PC-3 (cell line): ENCODE measurements around the gene PGS1. TPM values are rescaled to one million over a fixed set of nuclear protein-coding genes. Genes with fewer than 3 reads are reported as not detected.

Experiments
- ATAC-seq: fragments of 200-7000 bp; cut with Tn5 transposase; 2 replicates; pipeline ENCODE4 v1.9.1; 2020; ENCODE audit warnings: mild to moderate bottlenecking, moderate library complexity
- BruUV-seq: library from RNA; stranded (reverse); fragments of 400-500 nt; replicated peaks from 2 replicates; lab custom pipeline; 2021; lab: Mats Ljungman, UMichigan
- CTCF ChIA-PET: fragments of 300-600 bp; sonication (Branson Sonifier 250); formaldehyde crosslinking; loops from one replicate; lab custom pipeline; 2022; ENCODE audit warnings: antibody characterized with exemption; lab: Charles Lee
- POLR2A ChIA-PET: fragments of 300-600 bp; sonication (Branson Sonifier 250); formaldehyde crosslinking; loops from one replicate; lab custom pipeline; 2022; ENCODE audit warnings: antibody characterized with exemption; ENCODE audit not compliant: unreplicated experiment; lab: Charles Lee
- DNase-seq: peaks from one replicate; pipeline ENCODE4 v3.0.0-alpha.2; 2015
- H2AFZ ChIP-seq: fragments of 300-600 bp; sonication (generic); 2 replicates; pipeline ENCODE4 v1.6.0; 2016; ENCODE audit warnings: antibody characterized with exemption, low read length
- H3F3A ChIP-seq: fragments of 300-600 bp; sonication (generic); one replicate; pipeline ENCODE4 v1.6.0; 2017; ENCODE audit warnings: antibody characterized with exemption, low read length, control low read depth, mild to moderate bottlenecking; ENCODE audit not compliant: unreplicated experiment
- H3K27ac ChIP-seq: fragments of 300-600 bp; sonication (generic); 2 replicates; pipeline ENCODE4 v1.5.1; 2016; ENCODE audit warnings: mild to moderate bottlenecking, low read length
- H3K27me3 ChIP-seq: fragments of 300-600 bp; sonication (generic); 2 replicates; pipeline ENCODE4 v1.6.1; 2016; ENCODE audit warnings: low read length, mixed read lengths
- H3K36me3 ChIP-seq: fragments of 300-600 bp; sonication (generic); 2 replicates; pipeline ENCODE4 v1.6.1; 2016; ENCODE audit warnings: low read depth, mixed run types, low read length, mixed read lengths
- H3K4me1 ChIP-seq: fragments of 300-600 bp; sonication (generic); 2 replicates; pipeline ENCODE4 v1.5.1; 2016; ENCODE audit warnings: low read length; ENCODE audit not compliant: insufficient read depth
- H3K4me2 ChIP-seq: fragments of 300-600 bp; sonication (generic); 2 replicates; pipeline ENCODE4 v1.6.0; 2016; ENCODE audit warnings: low read length
- H3K4me3 ChIP-seq: fragments of 300-600 bp; sonication (generic); 2 replicates; pipeline ENCODE4 v1.5.1; 2016; ENCODE audit warnings: mild to moderate bottlenecking, low read length, mixed read lengths
- H3K79me2 ChIP-seq: fragments of 300-600 bp; sonication (generic); 2 replicates; pipeline ENCODE4 v1.6.1; 2017; ENCODE audit warnings: low read length, mixed read lengths
- H3K9ac ChIP-seq: fragments of 300-600 bp; sonication (generic); 2 replicates; pipeline ENCODE4 v1.6.0; 2016; ENCODE audit warnings: mild to moderate bottlenecking, low read length
- H3K9me2 ChIP-seq: fragments of 300-600 bp; sonication (generic); replicated peaks from 2 replicates; pipeline ENCODE4 v1.6.1; 2016; ENCODE audit warnings: mixed run types, low read length, mixed read lengths
- H3K9me3 ChIP-seq: fragments of 300-600 bp; sonication (generic); 2 replicates; pipeline ENCODE4 v1.6.1; 2016; ENCODE audit warnings: low read length, mixed read lengths
- H4K20me1 ChIP-seq: fragments of 300-600 bp; sonication (generic); 2 replicates; pipeline ENCODE4 v1.6.1; 2016; ENCODE audit warnings: low read length, mixed read lengths
- EZH2 ChIP-seq: fragments of 300-600 bp; sonication (generic); IDR thresholded peaks from one replicate; pipeline ENCODE4 v1.6.1; 2017; ENCODE audit warnings: antibody characterized with exemption, mild to moderate bottlenecking, low read length; ENCODE audit not compliant: unreplicated experiment
- EZH2phosphoT487 ChIP-seq: fragments of 300-600 bp; sonication (generic); IDR thresholded peaks from 2 replicates; pipeline ENCODE4 v1.6.1; 2018; ENCODE audit warnings: mild to moderate bottlenecking, antibody characterized with exemption, low read length, borderline replicate concordance
- intact Hi-C: fragments of 100-400 bp; cut with micrococcal nuclease; formaldehyde crosslinking; loops from 2 replicates; pipeline ENCODE4 v1.9.0; 2023
- total RNA-seq: library from RNA; depleted of rRNA; stranded (reverse); fragments of >200 nt; gene quantifications from 2 replicates; pipeline ENCODE4 v1.2.3, GENCODE V29; 2014
- TF ChIP-seq, protein P1 (sequence below): fragments of 300-600 bp; sonication (generic); conservative IDR thresholded peaks from 2 replicates; pipeline ENCODE4 v1.5.1; 2017; ENCODE audit warnings: antibody characterized with exemption, low read depth, mild to moderate bottlenecking, low read length

PGS1 gene
- total RNA-seq, 1 experiment from 2014 or later, result 47.0 TPM

GRCh38 chr17:78430892-78431691, 52.6 kb downstream of the PGS1 start:
- Histone ChIP-seq H3K9me2 (no peaks in the 10 kb centered on the region), H3K79me2 (no peaks in the 10 kb centered on the region), H4K20me1 (no peaks in the 10 kb centered on the region), H3F3A (no peaks in the 10 kb centered on the region), H3K27me3 (no peaks in the 10 kb centered on the region), H3K27ac (no peak overlapping the region), H3K4me1 (no peaks in the 10 kb centered on the region), H3K36me3 (peaks cover 13% of the 10 kb centered on the region; the same call in 1 of the 2 replicates), H3K9me3 (no peaks in the 10 kb centered on the region), H3K9ac (no peak overlapping the region), H3K4me2 (no peak overlapping the region), H3K4me3 (no peak overlapping the region), H2AFZ (no peak overlapping the region)
- intact Hi-C loops, result no loop called here
- ATAC-seq, result no peak
- no TSS peak for BruUV-seq
- ChIA-PET POLR2A (no interaction called here), CTCF (no interaction called here)
- TF ChIP-seq EZH2, result no peak
- DNase-seq, result no peak

DNA sequence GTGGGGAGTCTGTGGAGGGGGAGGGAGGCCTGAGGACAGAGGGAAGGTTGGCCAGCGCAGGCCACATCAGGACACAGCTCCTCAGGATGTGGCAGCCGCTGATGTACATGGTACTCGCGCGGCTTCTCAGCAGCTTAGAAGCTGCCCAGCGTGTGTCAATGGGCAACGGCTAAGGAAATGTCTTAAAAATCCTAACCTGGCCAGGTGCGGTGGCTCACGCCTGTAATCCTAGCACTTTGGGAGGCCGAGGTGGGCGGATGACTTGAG, 53.2 kb downstream of the PGS1 start:
- CTCF ChIA-PET, result interaction anchor here (0.7 kb wide), 1 partner anchor 35 kb away, joined by 3 read pairs; no protein-coding TSS in a partner anchor
- no peaks in the 10 kb centered on the region for H3K79me2 ChIP-seq

GRCh38 chr17:78432226-78433012, 54.0 kb downstream of the PGS1 start:
- no TSS peak for BruUV-seq

More for the DNA sequence above, 53.2 kb downstream of the PGS1 start:
- no peak overlapping the region for H3K9ac ChIP-seq
- no peaks in the 10 kb centered on the region for H3K27me3 ChIP-seq
- H3K4me1 ChIP-seq, result no peaks in the 10 kb centered on the region
- peaks cover 13% of the 10 kb centered on the region; the same call in 1 of the 2 replicates for H3K36me3 ChIP-seq
- BruUV-seq, result no TSS peak
- no peak overlapping the region for H3K4me2 ChIP-seq
- POLR2A ChIA-PET, result no interaction called here
- intact Hi-C loops, result no loop called here
- H3K9me3 ChIP-seq, result no peaks in the 10 kb centered on the region
- no peaks in the 10 kb centered on the region for H3K9me2 ChIP-seq
- DNase-seq, result no peak
- no peak overlapping the region for H3K27ac ChIP-seq
- no peak overlapping the region for H3K4me3 ChIP-seq
- ATAC-seq, result no peak
- TF ChIP-seq EZH2phosphoT487, result no peak
- TF ChIP-seq, protein P1, sequence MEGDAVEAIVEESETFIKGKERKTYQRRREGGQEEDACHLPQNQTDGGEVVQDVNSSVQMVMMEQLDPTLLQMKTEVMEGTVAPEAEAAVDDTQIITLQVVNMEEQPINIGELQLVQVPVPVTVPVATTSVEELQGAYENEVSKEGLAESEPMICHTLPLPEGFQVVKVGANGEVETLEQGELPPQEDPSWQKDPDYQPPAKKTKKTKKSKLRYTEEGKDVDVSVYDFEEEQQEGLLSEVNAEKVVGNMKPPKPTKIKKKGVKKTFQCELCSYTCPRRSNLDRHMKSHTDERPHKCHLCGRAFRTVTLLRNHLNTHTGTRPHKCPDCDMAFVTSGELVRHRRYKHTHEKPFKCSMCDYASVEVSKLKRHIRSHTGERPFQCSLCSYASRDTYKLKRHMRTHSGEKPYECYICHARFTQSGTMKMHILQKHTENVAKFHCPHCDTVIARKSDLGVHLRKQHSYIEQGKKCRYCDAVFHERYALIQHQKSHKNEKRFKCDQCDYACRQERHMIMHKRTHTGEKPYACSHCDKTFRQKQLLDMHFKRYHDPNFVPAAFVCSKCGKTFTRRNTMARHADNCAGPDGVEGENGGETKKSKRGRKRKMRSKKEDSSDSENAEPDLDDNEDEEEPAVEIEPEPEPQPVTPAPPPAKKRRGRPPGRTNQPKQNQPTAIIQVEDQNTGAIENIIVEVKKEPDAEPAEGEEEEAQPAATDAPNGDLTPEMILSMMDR, result no peak
- TF ChIP-seq EZH2, result no peak
- no peaks in the 10 kb centered on the region for H3F3A ChIP-seq
- no peaks in the 10 kb centered on the region for H4K20me1 ChIP-seq
- no peak overlapping the region for H2AFZ ChIP-seq

More at GRCh38 chr17:78432226-78433012, 54.0 kb downstream of the PGS1 start:
- CTCF ChIA-PET, result interaction anchor here (0.7 kb wide), 1 partner anchor 36 kb away, joined by 3 read pairs; no protein-coding TSS in a partner anchor
- no peaks in the 10 kb centered on the region for H3K4me1 ChIP-seq
- H3K36me3 ChIP-seq, result peaks cover 5% of the 10 kb centered on the region; the same call in 1 of the 2 replicates
- H4K20me1 ChIP-seq, result no peaks in the 10 kb centered on the region
- no peaks in the 10 kb centered on the region for H3F3A ChIP-seq
- H3K79me2 ChIP-seq, result no peaks in the 10 kb centered on the region
- no peaks in the 10 kb centered on the region for H3K27me3 ChIP-seq
- intact Hi-C loops, result no loop called here
- no peak overlapping the region for H3K4me3 ChIP-seq
- POLR2A ChIA-PET, result no interaction called here
- no peak for DNase-seq
- ATAC-seq, result no peak
- no peaks in the 10 kb centered on the region for H3K9me2 ChIP-seq
- no peak overlapping the region for H3K9ac ChIP-seq
- no peaks in the 10 kb centered on the region for H3K9me3 ChIP-seq
- no peak overlapping the region for H3K4me2 ChIP-seq
- no peak overlapping the region for H2AFZ ChIP-seq
- TF ChIP-seq EZH2 (no peak), EZH2phosphoT487 (no peak)
- TF ChIP-seq, protein P1, result no peak
- H3K27ac ChIP-seq, result no peak overlapping the region
